Keratinocyte (primary cell): ENCODE data around the gene CHID1. TPM values are rescaled to one million over a fixed set of nuclear protein-coding genes. Genes with fewer than 3 reads are reported as not detected.
A peak's percentile ranks its signal among the peaks of the same experiment; 100 is the strongest.

Experiments
- DNase-seq: peaks from one replicate; pipeline ENCODE4 v3.0.0-alpha.2; 2011; ENCODE audit warnings: low read depth, missing footprints, low spot score
- FAIRE-seq: peaks from 2 replicates; lab custom pipeline; 2011; peaks lifted over from hg19 to GRCh38; lab: Jason Lieb, UNC
- H2AFZ ChIP-seq: 2 replicates; pipeline ENCODE4 v1.6.0; 2012; ENCODE audit warnings: low read length, control low read depth, inconsistent platforms; ENCODE audit not compliant: control insufficient read depth
- H3K27ac ChIP-seq: 2 replicates; pipeline ENCODE4 v1.5.1; 2011; ENCODE audit warnings: low read length; ENCODE audit not compliant: control insufficient read depth, insufficient read depth
- H3K27me3 ChIP-seq: 3 replicates; pipeline ENCODE4 v1.6.0; 2011; ENCODE audit warnings: low read length; ENCODE audit not compliant: control insufficient read depth, insufficient read depth; ENCODE audit errors: extremely low read depth
- H3K36me3 ChIP-seq, 2 experiments: 2 replicates in 1 of 2; 3 replicates in 1 of 2; pipeline ENCODE4 v1.5.1; 2011; ENCODE audit warnings: low read length in 2 of 2, mild to moderate bottlenecking in 1 of 2; ENCODE audit not compliant: control insufficient read depth in 2 of 2, insufficient read depth in 2 of 2; ENCODE audit errors: extremely low read depth in 1 of 2
- H3K4me1 ChIP-seq: 3 replicates; pipeline ENCODE4 v1.5.1; 2011; ENCODE audit warnings: low read length; ENCODE audit not compliant: control insufficient read depth, insufficient read depth; ENCODE audit errors: extremely low read depth
- H3K4me2 ChIP-seq: 3 replicates; pipeline ENCODE4 v1.6.0; 2011; ENCODE audit warnings: low read depth, low read length; ENCODE audit not compliant: control insufficient read depth, insufficient read depth; ENCODE audit errors: extremely low read depth
- H3K4me3 ChIP-seq, 3 experiments: fragments of 200-600 bp in 1 of 3; sonication (generic) in 1 of 3; 2 replicates in 2 of 3; 3 replicates in 1 of 3; pipeline ENCODE4 v1.5.1; 2011 to 2016; ENCODE audit warnings: low read length in 3 of 3, mild to moderate bottlenecking in 3 of 3, control low read depth in 2 of 3, inconsistent platforms in 1 of 3, low read depth in 1 of 3, mixed read lengths in 1 of 3, mixed run types in 1 of 3, moderate library complexity in 1 of 3; ENCODE audit not compliant: control insufficient read depth in 2 of 3, insufficient read depth in 2 of 3; ENCODE audit errors: extremely low read depth in 1 of 3
- H3K79me2 ChIP-seq: 2 replicates; pipeline ENCODE4 v1.6.0; 2012; ENCODE audit warnings: low read length; ENCODE audit not compliant: control insufficient read depth, insufficient read depth
- H3K9ac ChIP-seq: 3 replicates; pipeline ENCODE4 v1.6.0; 2011; ENCODE audit warnings: low read length; ENCODE audit not compliant: control insufficient read depth, insufficient read depth; ENCODE audit errors: extremely low read depth
- H3K9me1 ChIP-seq: 3 replicates; pipeline ENCODE4 v1.6.0; 2011; ENCODE audit warnings: low read length; ENCODE audit not compliant: control insufficient read depth, insufficient read depth; ENCODE audit errors: extremely low read depth
- H3K9me3 ChIP-seq: 2 replicates; pipeline ENCODE4 v1.5.1; 2012; ENCODE audit warnings: low read depth, low read length; ENCODE audit not compliant: control insufficient read depth
- H4K20me1 ChIP-seq: 3 replicates; pipeline ENCODE4 v1.6.0; 2011; ENCODE audit warnings: low read length; ENCODE audit not compliant: control insufficient read depth, insufficient read depth; ENCODE audit errors: extremely low read depth
- EZH2 ChIP-seq: IDR thresholded peaks from one replicate; pipeline ENCODE4 v1.6.1; 2012; ENCODE audit warnings: inconsistent platforms, mild to moderate bottlenecking, low read length, moderate library complexity
- dilution Hi-C: fragments of 300-500 bp; cut with MboI; formaldehyde crosslinking; loops from one replicate; pipeline ENCODE4 v1.7.0; 2020; ENCODE audit warnings: low sequenced_read_pairs; ENCODE audit not compliant: extremely low pct_ligation_motif_present
- polyA plus RNA-seq, 5 experiments: library from polyadenylated mRNA; depleted of rRNA in 3 of 5; stranded (reverse) in 3 of 5; stranded (forward) in 1 of 5; unstranded in 1 of 5; fragments of >200 nt; gene quantifications; 1 replicate in 1 of 5; 2 replicates in 3 of 5; 3 replicates in 1 of 5; pipeline versions ENCODE4 v1.2.1 to v1.2.3, GENCODE V29; 2011 to 2012; ENCODE audit warnings: missing spikeins in 2 of 5, low read depth in 1 of 5, low replicate concordance in 1 of 5
- TF ChIP-seq, protein P1 (sequence below), 3 experiments: IDR thresholded peaks in 1 of 3; conservative IDR thresholded peaks in 1 of 3; optimal IDR thresholded peaks in 1 of 3; 2 replicates in 2 of 3; 3 replicates in 1 of 3; pipeline versions ENCODE3 to v1.5.1; 2011; ENCODE audit warnings: low read length in 3 of 3, mild to moderate bottlenecking in 3 of 3, moderate library complexity in 2 of 3, control low read depth in 1 of 3, inconsistent platforms in 1 of 3; ENCODE audit not compliant: insufficient read depth in 2 of 3; ENCODE audit errors: extremely low read depth in 1 of 3

Gene CHID1
- polyA plus RNA-seq, 1 donor (not counting 4 experiments of a cell fraction or from before 2014, with no cell fraction given), result 23.0 TPM

DNA sequence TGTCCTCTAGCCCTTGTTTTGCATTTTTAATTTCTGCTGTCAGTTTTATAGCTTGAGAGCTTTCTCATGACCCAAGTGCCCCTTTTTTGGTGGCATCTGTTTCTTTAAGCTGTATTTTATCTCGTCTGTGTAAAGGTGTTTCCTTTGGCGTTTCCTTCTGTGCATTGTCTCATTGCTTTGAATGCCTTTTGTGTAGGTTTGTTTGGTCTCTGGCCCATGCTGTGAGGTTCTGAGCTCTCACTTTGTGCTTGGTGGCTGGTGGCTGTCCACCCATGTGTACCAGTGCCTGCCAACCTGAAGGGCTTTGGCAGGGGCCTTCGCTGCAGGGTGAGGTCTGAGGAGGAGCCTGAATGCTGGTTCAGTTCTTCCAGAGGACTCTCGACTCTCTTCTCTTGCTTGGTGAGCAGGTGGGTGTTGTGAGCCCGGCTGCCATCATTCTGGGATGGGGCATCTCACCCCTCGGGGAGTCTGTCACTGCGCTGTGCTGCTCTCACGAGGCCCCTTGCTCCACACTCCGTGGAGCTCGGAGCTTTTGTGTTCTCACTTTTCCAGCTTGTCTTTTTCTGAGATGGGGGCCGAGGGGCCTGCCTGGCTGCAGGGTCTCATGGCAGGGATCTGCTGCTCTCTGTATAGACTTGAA is 30.0 kb upstream of the CHID1 start:
- no peak for TF ChIP-seq EZH2
- TF ChIP-seq, protein P1, sequence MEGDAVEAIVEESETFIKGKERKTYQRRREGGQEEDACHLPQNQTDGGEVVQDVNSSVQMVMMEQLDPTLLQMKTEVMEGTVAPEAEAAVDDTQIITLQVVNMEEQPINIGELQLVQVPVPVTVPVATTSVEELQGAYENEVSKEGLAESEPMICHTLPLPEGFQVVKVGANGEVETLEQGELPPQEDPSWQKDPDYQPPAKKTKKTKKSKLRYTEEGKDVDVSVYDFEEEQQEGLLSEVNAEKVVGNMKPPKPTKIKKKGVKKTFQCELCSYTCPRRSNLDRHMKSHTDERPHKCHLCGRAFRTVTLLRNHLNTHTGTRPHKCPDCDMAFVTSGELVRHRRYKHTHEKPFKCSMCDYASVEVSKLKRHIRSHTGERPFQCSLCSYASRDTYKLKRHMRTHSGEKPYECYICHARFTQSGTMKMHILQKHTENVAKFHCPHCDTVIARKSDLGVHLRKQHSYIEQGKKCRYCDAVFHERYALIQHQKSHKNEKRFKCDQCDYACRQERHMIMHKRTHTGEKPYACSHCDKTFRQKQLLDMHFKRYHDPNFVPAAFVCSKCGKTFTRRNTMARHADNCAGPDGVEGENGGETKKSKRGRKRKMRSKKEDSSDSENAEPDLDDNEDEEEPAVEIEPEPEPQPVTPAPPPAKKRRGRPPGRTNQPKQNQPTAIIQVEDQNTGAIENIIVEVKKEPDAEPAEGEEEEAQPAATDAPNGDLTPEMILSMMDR (optimal IDR thresholded peaks at IDR 0.05 in 1 of 3, IDR thresholded peaks at IDR 0.05 in 1 of 3, conservative IDR thresholded peaks at IDR 0.05 in 1 of 3; ENCODE audit: extremely low read depth in 1 of 3, insufficient read depth in 2 of 3, low read length in 3 of 3), result no peak
- Histone ChIP-seq H3K27ac (no peak overlapping the region), H3K4me3 (no peak overlapping the region), H3K9me3 (no peaks in the 10 kb centered on the region), H3K9me1 (peaks cover 2% of the 10 kb centered on the region), H4K20me1 (no peaks in the 10 kb centered on the region), H3K36me3 (peaks cover 4 to 5% of the 10 kb centered on the region in 2 experiments), H2AFZ (no peak overlapping the region), H3K9ac (no peak overlapping the region), H3K79me2 (peaks cover 75% of the 10 kb centered on the region), H3K27me3 (no peaks in the 10 kb centered on the region), H3K4me1 (peaks cover 15% of the 10 kb centered on the region), H3K4me2 (no peak overlapping the region)
- FAIRE-seq (no peak), DNase-seq (no peak)
- dilution Hi-C loops, result no loop called here

DNA sequence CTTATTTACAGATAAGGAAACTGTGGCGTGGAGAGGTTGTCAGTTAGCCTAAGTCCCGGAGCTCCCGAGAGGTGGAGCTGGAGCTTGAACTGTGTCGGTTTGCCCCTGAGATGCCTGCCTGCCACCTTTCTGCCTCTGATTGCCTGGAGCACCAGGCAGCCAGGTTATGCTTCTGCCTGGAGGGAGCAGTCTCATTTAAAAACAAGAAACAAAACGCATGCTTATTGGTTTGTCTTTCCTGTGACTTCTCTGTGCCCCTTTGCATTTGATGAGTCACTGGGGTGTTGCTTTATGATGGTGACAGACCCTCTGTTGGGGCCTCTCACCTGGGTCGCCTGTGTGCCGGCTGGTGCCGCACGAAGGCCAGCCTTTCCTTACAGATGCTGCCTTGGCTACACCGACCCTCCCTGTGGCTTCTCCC is 27.2 kb upstream of the CHID1 start:
- no peak overlapping the region for H3K4me3 ChIP-seq
- no peaks in the 10 kb centered on the region for H4K20me1 ChIP-seq
- no peak overlapping the region for H3K4me2 ChIP-seq
- peaks cover 15% of the 10 kb centered on the region for H3K4me1 ChIP-seq
- FAIRE-seq, result no peak
- no peaks in the 10 kb centered on the region for H3K9me3 ChIP-seq
- no peak overlapping the region for H3K9ac ChIP-seq
- peaks cover 2% of the 10 kb centered on the region for H3K9me1 ChIP-seq
- peaks cover 0 to 4% of the 10 kb centered on the region in 2 experiments for H3K36me3 ChIP-seq
- no peak overlapping the region for H2AFZ ChIP-seq
- no peak for DNase-seq
- H3K27ac ChIP-seq, result no peak overlapping the region
- H3K79me2 ChIP-seq, result peaks cover 83% of the 10 kb centered on the region
- dilution Hi-C loops, result no loop called here
- no peaks in the 10 kb centered on the region for H3K27me3 ChIP-seq
- no peak for TF ChIP-seq EZH2
- TF ChIP-seq, protein P1 (optimal IDR thresholded peaks at IDR 0.05 in 1 of 3, IDR thresholded peaks at IDR 0.05 in 1 of 3, conservative IDR thresholded peaks at IDR 0.05 in 1 of 3; ENCODE audit: extremely low read depth in 1 of 3, insufficient read depth in 2 of 3, low read length in 3 of 3), result peak in 1 of 3 experiments; percentile 2
